HEK293 (cell line): ENCODE data around the gene PLLP.

Experiments
- CTCF ChIA-PET: fragments of 350-600 bp; formaldehyde crosslinking; extraction: SDS; loops from one replicate; lab custom pipeline; 2021; ENCODE audit warnings: antibody characterized with exemption; lab: Yijun Ruan, JAX
- POLR2A ChIA-PET: fragments of 300-600 bp; formaldehyde crosslinking; extraction: SDS; loops from one replicate; lab custom pipeline; 2020; ENCODE audit warnings: antibody characterized with exemption, inconsistent platforms; lab: Yijun Ruan, JAX
- H3K27ac ChIP-seq: fragments of 200-500 bp; sonication (Bioruptor generic); 2 replicates; pipeline ENCODE4 v1.5.1; 2014; ENCODE audit warnings: low read depth, low read length, control low read depth, inconsistent platforms; ENCODE audit errors: extremely low read depth
- H3K36me3 ChIP-seq, 2 experiments: fragments of 200-500 bp in 1 of 2; sonication (Bioruptor generic) in 1 of 2; 1 replicate in 1 of 2; 2 replicates in 1 of 2; pipeline ENCODE4 v1.5.1; 2014 to 2017; ENCODE audit warnings: inconsistent platforms in 2 of 2, low read length in 2 of 2; ENCODE audit not compliant: control insufficient read depth in 2 of 2, insufficient read depth in 1 of 2
- H3K4me1 ChIP-seq: fragments of 200-500 bp; sonication (Bioruptor generic); 2 replicates; pipeline ENCODE4 v1.5.1; 2014; ENCODE audit warnings: mild to moderate bottlenecking, low read length, inconsistent platforms; ENCODE audit not compliant: control insufficient read depth, insufficient read depth
- H3K4me3 ChIP-seq: 2 replicates; pipeline ENCODE4 v1.5.1; 2011; ENCODE audit warnings: low read depth, mild to moderate bottlenecking, control low read depth, low read length, moderate library complexity
- H3K9me3 ChIP-seq: fragments of 200-500 bp; sonication (Bioruptor generic); 2 replicates; pipeline ENCODE4 v1.5.1; 2014; ENCODE audit warnings: low read depth, low read length, inconsistent platforms; ENCODE audit not compliant: control insufficient read depth, insufficient read depth
- KLF16 ChIP-seq: fragments of 450-650 bp; formaldehyde crosslinking; IDR thresholded peaks from 2 replicates; pipeline ENCODE4 v1.5.1; 2017; ENCODE audit warnings: missing biosample characterization, missing genetic modification characterization
- PRDM1 ChIP-seq: fragments of 450-650 bp; formaldehyde crosslinking; IDR thresholded peaks from 2 replicates; pipeline ENCODE4; 2016; ENCODE audit warnings: missing biosample characterization, missing genetic modification characterization
- SP2 ChIP-seq: fragments of 450-650 bp; formaldehyde crosslinking; IDR thresholded peaks from 2 replicates; pipeline ENCODE4 v1.5.1; 2016; ENCODE audit warnings: missing biosample characterization, missing genetic modification characterization
- ZNF10 ChIP-seq: fragments of 450-650 bp; formaldehyde crosslinking; IDR thresholded peaks from 2 replicates; pipeline ENCODE4 v1.5.1; 2017; ENCODE audit warnings: missing biosample characterization, missing genetic modification characterization
- ZNF121 ChIP-seq: fragments of 450-650 bp; formaldehyde crosslinking; IDR thresholded peaks from 2 replicates; pipeline ENCODE4 v1.5.1; 2016; ENCODE audit warnings: missing biosample characterization, missing genetic modification characterization
- ZNF510 ChIP-seq: fragments of 450-650 bp; formaldehyde crosslinking; IDR thresholded peaks from 2 replicates; pipeline ENCODE4 v1.5.1; 2018; ENCODE audit warnings: mild to moderate bottlenecking, missing genetic modification characterization, missing biosample characterization; ENCODE audit not compliant: insufficient replicate concordance
- ZNF530 ChIP-seq: fragments of 450-650 bp; formaldehyde crosslinking; IDR thresholded peaks from 2 replicates; pipeline ENCODE4 v1.5.1; 2016; ENCODE audit warnings: low read depth, missing biosample characterization, missing genetic modification characterization
- ZNF548 ChIP-seq: fragments of 450-650 bp; formaldehyde crosslinking; IDR thresholded peaks from 2 replicates; pipeline ENCODE4 v1.5.1; 2016; ENCODE audit warnings: missing biosample characterization, missing genetic modification characterization
- ZNF561 ChIP-seq: fragments of 450-650 bp; IDR thresholded peaks from 2 replicates; pipeline ENCODE4 v1.5.1; 2018; ENCODE audit warnings: missing biosample characterization, missing genetic modification characterization, borderline replicate concordance
- ZNF660 ChIP-seq: fragments of 450-650 bp; IDR thresholded peaks from 2 replicates; pipeline ENCODE4 v1.5.1; 2018; ENCODE audit warnings: missing biosample characterization, mild to moderate bottlenecking, missing genetic modification characterization
- ZNF701 ChIP-seq: fragments of 450-650 bp; formaldehyde crosslinking; IDR thresholded peaks from 2 replicates; pipeline ENCODE4 v1.5.1; 2016; ENCODE audit warnings: missing biosample characterization, missing genetic modification characterization
- TF ChIP-seq, protein P1 (sequence below): fragments of 450-650 bp; formaldehyde crosslinking; IDR thresholded peaks from 2 replicates; pipeline ENCODE4 v1.5.1; 2017; ENCODE audit warnings: missing biosample characterization, missing genetic modification characterization
- TF ChIP-seq, protein P2 (sequence below): fragments of 450-650 bp; formaldehyde crosslinking; IDR thresholded peaks from 2 replicates; pipeline ENCODE4 v1.5.1; 2016; ENCODE audit warnings: missing biosample characterization, missing genetic modification characterization
- TF ChIP-seq, protein P3 (sequence below): fragments of 450-650 bp; IDR thresholded peaks from 2 replicates; pipeline ENCODE4 v1.5.1; 2018; ENCODE audit warnings: missing biosample characterization, missing genetic modification characterization
- TF ChIP-seq, protein P4 (sequence below): fragments of 450-650 bp; formaldehyde crosslinking; IDR thresholded peaks from 2 replicates; pipeline ENCODE4 v1.5.1; 2016; ENCODE audit warnings: missing biosample characterization, missing genetic modification characterization
- TF ChIP-seq, protein P5 (sequence below): fragments of 450-650 bp; formaldehyde crosslinking; IDR thresholded peaks from 2 replicates; pipeline ENCODE4 v1.5.1; 2016; ENCODE audit warnings: missing biosample characterization, missing genetic modification characterization
- TF ChIP-seq, protein P6 (sequence below): fragments of 450-650 bp; formaldehyde crosslinking; IDR thresholded peaks from 2 replicates; pipeline ENCODE4 v1.5.1; 2016; ENCODE audit warnings: missing biosample characterization, missing genetic modification characterization
- TF ChIP-seq, protein P7 (sequence below): fragments of 450-650 bp; formaldehyde crosslinking; IDR thresholded peaks from 2 replicates; pipeline ENCODE4 v1.5.1; 2016; ENCODE audit warnings: missing biosample characterization, missing genetic modification characterization
- TF ChIP-seq, protein P8 (sequence below): fragments of 450-650 bp; formaldehyde crosslinking; IDR thresholded peaks from 2 replicates; pipeline ENCODE4 v1.5.1; 2016; ENCODE audit warnings: missing biosample characterization, missing genetic modification characterization

Gene PLLP

DNA sequence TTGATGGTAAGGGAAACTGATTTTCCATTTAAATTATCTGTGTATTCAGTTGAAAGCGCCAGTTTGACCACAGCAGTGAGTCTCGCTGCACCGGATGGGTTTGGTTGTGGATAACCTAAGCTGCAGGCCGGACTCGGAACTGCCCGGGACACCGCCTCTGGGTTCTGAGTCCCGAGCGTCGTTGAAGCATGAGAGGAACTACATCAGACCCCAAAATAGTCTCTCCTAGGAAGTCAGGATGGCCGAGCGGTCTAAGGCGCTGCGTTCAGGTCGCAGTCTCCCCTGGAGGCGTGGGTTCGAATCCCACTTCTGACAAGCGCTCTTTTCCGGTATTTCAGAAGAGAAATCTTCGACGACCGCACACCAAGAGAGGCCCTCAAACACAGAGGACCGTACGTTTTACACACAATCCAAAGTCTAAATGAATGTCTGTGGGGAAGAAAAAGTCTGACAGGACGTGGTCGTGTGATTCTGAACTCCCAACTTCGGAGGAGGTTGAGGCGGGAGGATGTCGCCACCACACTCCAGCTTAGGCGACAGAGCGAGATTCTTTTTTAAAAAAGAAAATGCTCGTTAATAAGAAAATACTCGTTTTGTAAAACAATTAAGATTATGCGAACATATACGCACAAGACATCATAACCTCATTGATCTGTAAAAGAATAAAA lies 15.4 kb upstream of the PLLP start (continued):
- TF ChIP-seq, protein P1, sequence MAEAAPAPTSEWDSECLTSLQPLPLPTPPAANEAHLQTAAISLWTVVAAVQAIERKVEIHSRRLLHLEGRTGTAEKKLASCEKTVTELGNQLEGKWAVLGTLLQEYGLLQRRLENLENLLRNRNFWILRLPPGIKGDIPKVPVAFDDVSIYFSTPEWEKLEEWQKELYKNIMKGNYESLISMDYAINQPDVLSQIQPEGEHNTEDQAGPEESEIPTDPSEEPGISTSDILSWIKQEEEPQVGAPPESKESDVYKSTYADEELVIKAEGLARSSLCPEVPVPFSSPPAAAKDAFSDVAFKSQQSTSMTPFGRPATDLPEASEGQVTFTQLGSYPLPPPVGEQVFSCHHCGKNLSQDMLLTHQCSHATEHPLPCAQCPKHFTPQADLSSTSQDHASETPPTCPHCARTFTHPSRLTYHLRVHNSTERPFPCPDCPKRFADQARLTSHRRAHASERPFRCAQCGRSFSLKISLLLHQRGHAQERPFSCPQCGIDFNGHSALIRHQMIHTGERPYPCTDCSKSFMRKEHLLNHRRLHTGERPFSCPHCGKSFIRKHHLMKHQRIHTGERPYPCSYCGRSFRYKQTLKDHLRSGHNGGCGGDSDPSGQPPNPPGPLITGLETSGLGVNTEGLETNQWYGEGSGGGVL = peak; percentile 49
- TF ChIP-seq, protein P2, sequence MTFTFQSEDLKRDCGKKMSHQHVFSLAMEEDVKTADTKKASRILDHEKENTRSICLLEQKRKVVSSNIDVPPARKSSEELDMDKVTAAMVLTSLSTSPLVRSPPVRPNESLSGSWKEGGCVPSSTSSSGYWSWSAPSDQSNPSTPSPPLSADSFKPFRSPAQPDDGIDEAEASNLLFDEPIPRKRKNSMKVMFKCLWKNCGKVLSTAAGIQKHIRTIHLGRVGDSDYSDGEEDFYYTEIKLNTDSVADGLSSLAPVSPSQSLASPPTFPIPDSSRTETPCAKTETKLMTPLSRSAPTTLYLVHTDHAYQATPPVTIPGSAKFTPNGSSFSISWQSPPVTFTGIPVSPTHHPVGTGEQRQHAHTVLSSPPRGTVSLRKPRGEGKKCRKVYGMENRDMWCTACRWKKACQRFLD = no peak
- TF ChIP-seq ZNF10 (tag by site-specific recombination) (no peak), ZNF701 (tag by site-specific recombination) (no peak), ZNF530 (tag by site-specific recombination) (no peak), ZNF121 (tag by site-specific recombination) (no peak), ZNF510 (tag by site-specific recombination) (peak; percentile 56), ZNF561 (tag by site-specific recombination) (peak; percentile 82), KLF16 (tag by site-specific recombination) (peak; percentile 46; the same call in 1 of the 2 replicates), ZNF660 (peak; percentile 93)
- TF ChIP-seq, protein P3, sequence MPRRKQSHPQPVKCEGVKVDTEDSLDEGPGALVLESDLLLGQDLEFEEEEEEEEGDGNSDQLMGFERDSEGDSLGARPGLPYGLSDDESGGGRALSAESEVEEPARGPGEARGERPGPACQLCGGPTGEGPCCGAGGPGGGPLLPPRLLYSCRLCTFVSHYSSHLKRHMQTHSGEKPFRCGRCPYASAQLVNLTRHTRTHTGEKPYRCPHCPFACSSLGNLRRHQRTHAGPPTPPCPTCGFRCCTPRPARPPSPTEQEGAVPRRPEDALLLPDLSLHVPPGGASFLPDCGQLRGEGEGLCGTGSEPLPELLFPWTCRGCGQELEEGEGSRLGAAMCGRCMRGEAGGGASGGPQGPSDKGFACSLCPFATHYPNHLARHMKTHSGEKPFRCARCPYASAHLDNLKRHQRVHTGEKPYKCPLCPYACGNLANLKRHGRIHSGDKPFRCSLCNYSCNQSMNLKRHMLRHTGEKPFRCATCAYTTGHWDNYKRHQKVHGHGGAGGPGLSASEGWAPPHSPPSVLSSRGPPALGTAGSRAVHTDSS (tag by site-specific recombination) = no peak; the same call in none of the 2 replicates
- TF ChIP-seq, protein P4, sequence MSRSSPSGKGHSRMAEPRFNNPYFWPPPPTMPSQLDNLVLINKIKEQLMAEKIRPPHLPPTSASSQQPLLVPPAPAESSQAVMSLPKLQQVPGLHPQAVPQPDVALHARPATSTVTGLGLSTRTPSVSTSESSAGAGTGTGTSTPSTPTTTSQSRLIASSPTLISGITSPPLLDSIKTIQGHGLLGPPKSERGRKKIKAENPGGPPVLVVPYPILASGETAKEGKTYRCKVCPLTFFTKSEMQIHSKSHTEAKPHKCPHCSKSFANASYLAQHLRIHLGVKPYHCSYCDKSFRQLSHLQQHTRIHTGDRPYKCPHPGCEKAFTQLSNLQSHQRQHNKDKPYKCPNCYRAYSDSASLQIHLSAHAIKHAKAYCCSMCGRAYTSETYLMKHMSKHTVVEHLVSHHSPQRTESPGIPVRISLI (tag by site-specific recombination) = peak; percentile 87; the same call in 1 of the 2 replicates
- TF ChIP-seq, protein P5, sequence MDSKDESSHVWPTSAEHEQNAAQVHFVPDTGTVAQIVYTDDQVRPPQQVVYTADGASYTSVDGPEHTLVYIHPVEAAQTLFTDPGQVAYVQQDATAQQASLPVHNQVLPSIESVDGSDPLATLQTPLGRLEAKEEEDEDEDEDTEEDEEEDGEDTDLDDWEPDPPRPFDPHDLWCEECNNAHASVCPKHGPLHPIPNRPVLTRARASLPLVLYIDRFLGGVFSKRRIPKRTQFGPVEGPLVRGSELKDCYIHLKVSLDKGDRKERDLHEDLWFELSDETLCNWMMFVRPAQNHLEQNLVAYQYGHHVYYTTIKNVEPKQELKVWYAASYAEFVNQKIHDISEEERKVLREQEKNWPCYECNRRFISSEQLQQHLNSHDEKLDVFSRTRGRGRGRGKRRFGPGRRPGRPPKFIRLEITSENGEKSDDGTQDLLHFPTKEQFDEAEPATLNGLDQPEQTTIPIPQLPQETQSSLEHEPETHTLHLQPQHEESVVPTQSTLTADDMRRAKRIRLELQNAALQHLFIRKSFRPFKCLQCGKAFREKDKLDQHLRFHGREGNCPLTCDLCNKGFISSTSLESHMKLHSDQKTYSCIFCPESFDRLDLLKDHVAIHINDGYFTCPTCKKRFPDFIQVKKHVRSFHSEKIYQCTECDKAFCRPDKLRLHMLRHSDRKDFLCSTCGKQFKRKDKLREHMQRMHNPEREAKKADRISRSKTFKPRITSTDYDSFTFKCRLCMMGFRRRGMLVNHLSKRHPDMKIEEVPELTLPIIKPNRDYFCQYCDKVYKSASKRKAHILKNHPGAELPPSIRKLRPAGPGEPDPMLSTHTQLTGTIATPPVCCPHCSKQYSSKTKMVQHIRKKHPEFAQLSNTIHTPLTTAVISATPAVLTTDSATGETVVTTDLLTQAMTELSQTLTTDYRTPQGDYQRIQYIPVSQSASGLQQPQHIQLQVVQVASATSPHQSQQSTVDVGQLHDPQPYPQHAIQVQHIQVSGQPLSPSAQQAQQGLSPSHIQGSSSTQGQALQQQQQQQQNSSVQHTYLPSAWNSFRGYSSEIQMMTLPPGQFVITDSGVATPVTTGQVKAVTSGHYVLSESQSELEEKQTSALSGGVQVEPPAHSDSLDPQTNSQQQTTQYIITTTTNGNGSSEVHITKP (tag by site-specific recombination) = no peak

DNA sequence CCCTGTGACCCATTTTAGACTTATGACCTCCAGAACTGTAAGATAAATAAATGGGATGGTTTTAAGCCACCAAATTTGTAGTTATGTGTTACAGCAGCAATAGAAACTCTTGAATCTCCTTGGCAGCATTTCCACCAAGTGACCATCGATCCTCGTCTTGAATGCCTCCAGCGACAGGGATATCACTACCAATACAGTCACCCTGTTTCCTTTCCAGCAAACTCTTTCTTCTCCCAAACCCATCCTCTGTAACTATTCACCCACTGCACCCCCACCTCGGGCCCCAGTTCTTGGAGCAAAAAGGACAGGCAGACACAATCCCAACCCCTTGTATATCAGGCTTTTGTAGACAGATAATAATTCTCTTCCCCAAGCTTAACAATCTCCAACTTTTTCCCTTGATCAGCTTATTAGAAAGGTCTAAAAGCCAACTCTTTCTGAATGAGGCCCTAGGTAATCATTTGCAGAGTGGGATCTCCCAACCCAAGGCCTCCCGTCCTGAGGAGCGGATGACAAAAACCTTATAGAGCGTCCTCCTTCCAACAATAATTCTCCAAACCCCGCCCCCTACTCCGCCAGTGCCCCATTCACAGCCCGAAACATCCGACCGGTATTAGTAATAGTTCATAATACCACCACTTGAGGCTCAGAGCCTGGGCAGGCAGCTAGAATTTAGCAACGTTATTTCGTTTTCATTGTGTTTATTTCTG lies 14.7 kb upstream of the PLLP start:
- POLR2A ChIA-PET = interaction anchor here (0.5 to 2.1 kb wide), 6 partner anchors 15 to 148 kb away, joined by 4 to 14 read pairs (median 8); partner anchors contain the start of genes ARL2BP, CIAPIN1, COQ9 and PLLP
- H3K36me3 ChIP-seq = no peaks in the 10 kb centered on the region
- TF ChIP-seq, protein P6, sequence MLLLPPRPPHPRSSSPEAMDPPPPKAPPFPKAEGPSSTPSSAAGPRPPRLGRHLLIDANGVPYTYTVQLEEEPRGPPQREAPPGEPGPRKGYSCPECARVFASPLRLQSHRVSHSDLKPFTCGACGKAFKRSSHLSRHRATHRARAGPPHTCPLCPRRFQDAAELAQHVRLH (tag by site-specific recombination) = peak; percentile 24; the same call in 1 of the 2 replicates
- TF ChIP-seq ZNF548 (tag by site-specific recombination) (no peak), PRDM1 (tag by site-specific recombination) (0 out of 2 replicates have a peak, but pooled peaks have one; percentile 5), SP2 (tag by site-specific recombination) (peak; percentile 19; the same call in 1 of the 2 replicates)
- TF ChIP-seq, protein P7, sequence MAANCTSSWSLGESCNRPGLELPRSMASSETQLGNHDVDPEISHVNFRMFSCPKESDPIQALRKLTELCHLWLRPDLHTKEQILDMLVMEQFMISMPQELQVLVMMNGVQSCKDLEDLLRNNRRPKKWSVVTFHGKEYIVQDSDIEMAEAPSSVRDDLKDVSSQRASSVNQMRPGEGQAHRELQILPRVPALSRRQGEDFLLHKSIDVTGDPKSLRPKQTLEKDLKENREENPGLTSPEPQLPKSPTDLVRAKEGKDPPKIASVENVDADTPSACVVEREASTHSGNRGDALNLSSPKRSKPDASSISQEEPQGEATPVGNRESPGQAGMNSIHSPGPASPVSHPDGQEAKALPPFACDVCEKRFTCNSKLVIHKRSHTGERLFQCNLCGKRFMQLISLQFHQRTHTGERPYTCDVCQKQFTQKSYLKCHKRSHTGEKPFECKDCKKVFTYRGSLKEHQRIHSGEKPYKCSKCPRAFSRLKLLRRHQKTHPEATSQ (tag by site-specific recombination) = no peak
- TF ChIP-seq, protein P8, sequence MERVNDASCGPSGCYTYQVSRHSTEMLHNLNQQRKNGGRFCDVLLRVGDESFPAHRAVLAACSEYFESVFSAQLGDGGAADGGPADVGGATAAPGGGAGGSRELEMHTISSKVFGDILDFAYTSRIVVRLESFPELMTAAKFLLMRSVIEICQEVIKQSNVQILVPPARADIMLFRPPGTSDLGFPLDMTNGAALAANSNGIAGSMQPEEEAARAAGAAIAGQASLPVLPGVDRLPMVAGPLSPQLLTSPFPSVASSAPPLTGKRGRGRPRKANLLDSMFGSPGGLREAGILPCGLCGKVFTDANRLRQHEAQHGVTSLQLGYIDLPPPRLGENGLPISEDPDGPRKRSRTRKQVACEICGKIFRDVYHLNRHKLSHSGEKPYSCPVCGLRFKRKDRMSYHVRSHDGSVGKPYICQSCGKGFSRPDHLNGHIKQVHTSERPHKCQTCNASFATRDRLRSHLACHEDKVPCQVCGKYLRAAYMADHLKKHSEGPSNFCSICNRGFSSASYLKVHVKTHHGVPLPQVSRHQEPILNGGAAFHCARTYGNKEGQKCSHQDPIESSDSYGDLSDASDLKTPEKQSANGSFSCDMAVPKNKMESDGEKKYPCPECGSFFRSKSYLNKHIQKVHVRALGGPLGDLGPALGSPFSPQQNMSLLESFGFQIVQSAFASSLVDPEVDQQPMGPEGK (tag by site-specific recombination) = 0 out of 2 replicates have a peak, but pooled peaks have one; percentile 27

More for the DNA sequence above, 14.7 kb upstream of the PLLP start:
- Histone ChIP-seq H3K9me3 (no peaks in the 10 kb centered on the region), H3K27ac (no peak overlapping the region), H3K4me3 (peak overlapping the region; percentile 55), H3K4me1 (no peaks in the 10 kb centered on the region)
- CTCF ChIA-PET = interaction anchor here (0.6 to 9.4 kb wide), 12 partner anchors 21 to 600 kb away, joined by 3 to 290 read pairs (median 4); partner anchors contain the start of gene CPNE2
